Tongue (tissue), 2 donors: ENCODE measurements around the gene PERCC1. TPM values are rescaled to one million over a fixed set of nuclear protein-coding genes. Genes with fewer than 3 reads are reported as not detected.
A peak's percentile ranks its signal among the peaks of the same experiment; 100 is the strongest.

Source experiments
- DNase-seq: peaks from one replicate; pipeline ENCODE4 v3.0.0-alpha.2; 2015
- total RNA-seq: library from RNA; depleted of rRNA; stranded (reverse); fragments of >200 nt; gene quantifications from one replicate; pipeline ENCODE4 v1.2.3, GENCODE V29; 2014

The PERCC1 gene
- total RNA-seq, 1 donor from 2014 or later: not detected

GRCh38 chr16:1412847-1413246 lies 18.0 kb upstream of the PERCC1 start:
- no peak for DNase-seq

- peak; percentile 47 for DNase-seq
Observed at GRCh38 chr16:1413684-1414531, 17.0 kb upstream of the PERCC1 start.

- peak; percentile 83 for DNase-seq
Observed at GRCh38 chr16:1414532-1415260, 16.2 kb upstream of the PERCC1 start, which contains the start of gene UNKL. TSS of gene UNKL (minus strand) at chr16:1414704. CDS start at chr16:1414691, 13 bp downstream.

GRCh38 chr16:1416521-1416941 lies 14.3 kb upstream of the PERCC1 start:
- peak; percentile 19 for DNase-seq

- DNase-seq: no peak
Observed at GRCh38 chr16:1420111-1420539, 10.8 kb upstream of the PERCC1 start.

GRCh38 chr16:1422076-1422475 lies 8.8 kb upstream of the PERCC1 start:
- no peak for DNase-seq

- DNase-seq: no peak
Observed at GRCh38 chr16:1424028-1424427, 6.8 kb upstream of the PERCC1 start.

- DNase-seq: no peak
Observed at GRCh38 chr16:1425616-1426370, 5.1 kb upstream of the PERCC1 start.

GRCh38 chr16:1426734-1427471 lies 4.0 kb upstream of the PERCC1 start:
- no peak for DNase-seq

GRCh38 chr16:1427473-1428461 lies 3.1 kb upstream of the PERCC1 start:
- no peak for DNase-seq

- peak; percentile 28 for DNase-seq
Observed at GRCh38 chr16:1428511-1428910, 2.4 kb upstream of the PERCC1 start.

- no peak for DNase-seq
Observed at GRCh38 chr16:1429012-1429411, 1.9 kb upstream of the PERCC1 start.

GRCh38 chr16:1429631-1430030 lies 1.2 kb upstream of the PERCC1 start:
- no peak for DNase-seq

- no peak for DNase-seq
Observed at GRCh38 chr16:1430214-1430758, 592 bp upstream of the PERCC1 start.

GRCh38 chr16:1431497-1432270 lies 806 bp downstream of the PERCC1 start:
- no peak for DNase-seq

GRCh38 chr16:1432388-1433262 lies 1.7 kb downstream of the PERCC1 start:
- DNase-seq: no peak

GRCh38 chr16:1433263-1433560 lies 2.3 kb downstream of the PERCC1 start:
- DNase-seq: no peak

GRCh38 chr16:1433756-1434155 lies 2.9 kb downstream of the PERCC1 start:
- DNase-seq: no peak
